ENCODE data around the gene ARHGEF33.

Gene ARHGEF33

GRCh38 chr2:38871432-38871831 lies 18.2 kb upstream of the ARHGEF33 start:
- H3K79me2 ChIP-seq (ENCODE audit: insufficient read depth, low read length): peaks cover 19% of the 10 kb centered on the region
- H3K27ac ChIP-seq (ENCODE audit: low read depth, low read length): no peak overlapping the region
- no peaks in the 10 kb centered on the region for H3K36me3 ChIP-seq (ENCODE audit: low read length)
- TF ChIP-seq CTCF (IDR thresholded peaks at IDR 0.05; ENCODE audit: insufficient read depth, low read length, poor library complexity, severe bottlenecking) (no peak), EZH2phosphoT487 (conservative IDR thresholded peaks at IDR 0.05; ENCODE audit: low read length) (no peak)
- H3K9ac ChIP-seq (ENCODE audit: low read length): no peak overlapping the region
- no peaks in the 10 kb centered on the region for H4K20me1 ChIP-seq (ENCODE audit: low read depth, low read length)
- H3K4me2 ChIP-seq (ENCODE audit: low read depth, low read length, poor library complexity, severe bottlenecking): no peak overlapping the region
- no peaks in the 10 kb centered on the region for H3K27me3 ChIP-seq (ENCODE audit: low read length)
- no peak overlapping the region for H2AFZ ChIP-seq (ENCODE audit: low read depth, low read length, severe bottlenecking)
- H3K4me3 ChIP-seq (ENCODE audit: insufficient read depth, low read length, poor library complexity, severe bottlenecking): no peak overlapping the region
- H3K9me2 ChIP-seq (replicated peaks; ENCODE audit: insufficient read depth, low read length): no peaks in the 10 kb centered on the region
- no peaks in the 10 kb centered on the region for H3K9me3 ChIP-seq (ENCODE audit: insufficient read depth, low read length)
- H3F3A ChIP-seq (ENCODE audit: insufficient read depth): no peaks in the 10 kb centered on the region

- H3K4me3 ChIP-seq (ENCODE audit: insufficient read depth, low read length, poor library complexity, severe bottlenecking): no peak overlapping the region
- no peak overlapping the region for H2AFZ ChIP-seq (ENCODE audit: low read depth, low read length, severe bottlenecking)
- no peak overlapping the region for H3K9ac ChIP-seq (ENCODE audit: low read length)
- no peak overlapping the region for H3K27ac ChIP-seq (ENCODE audit: low read depth, low read length)
- H4K20me1 ChIP-seq (ENCODE audit: low read depth, low read length): no peaks in the 10 kb centered on the region
- no peaks in the 10 kb centered on the region for H3K9me2 ChIP-seq (replicated peaks; ENCODE audit: insufficient read depth, low read length)
- no peak overlapping the region for H3K4me2 ChIP-seq (ENCODE audit: low read depth, low read length, poor library complexity, severe bottlenecking)
- no peaks in the 10 kb centered on the region for H3K27me3 ChIP-seq (ENCODE audit: low read length)
- no peaks in the 10 kb centered on the region for H3K9me3 ChIP-seq (ENCODE audit: insufficient read depth, low read length)
- no peaks in the 10 kb centered on the region for H3F3A ChIP-seq (ENCODE audit: insufficient read depth)
- no peaks in the 10 kb centered on the region for H3K36me3 ChIP-seq (ENCODE audit: low read length)
- no peak for TF ChIP-seq CTCF (IDR thresholded peaks at IDR 0.05; ENCODE audit: insufficient read depth, low read length, poor library complexity, severe bottlenecking)
- TF ChIP-seq EZH2phosphoT487 (conservative IDR thresholded peaks at IDR 0.05; ENCODE audit: low read length): no peak
- H3K79me2 ChIP-seq (ENCODE audit: insufficient read depth, low read length): peaks cover 19% of the 10 kb centered on the region
Measured at GRCh38 chr2:38873763-38874162, 15.9 kb upstream of the ARHGEF33 start.

- no peak overlapping the region for H3K27ac ChIP-seq (ENCODE audit: low read depth, low read length)
- no peaks in the 10 kb centered on the region for H3K36me3 ChIP-seq (ENCODE audit: low read length)
- H3K9ac ChIP-seq (ENCODE audit: low read length): peak overlapping the region; percentile 72
- H3K79me2 ChIP-seq (ENCODE audit: insufficient read depth, low read length): peaks cover 10% of the 10 kb centered on the region
- no peaks in the 10 kb centered on the region for H3F3A ChIP-seq (ENCODE audit: insufficient read depth)
- H3K9me2 ChIP-seq (replicated peaks; ENCODE audit: insufficient read depth, low read length): no peaks in the 10 kb centered on the region
- H2AFZ ChIP-seq (ENCODE audit: low read depth, low read length, severe bottlenecking): peak overlapping the region; percentile 99
- H3K9me3 ChIP-seq (ENCODE audit: insufficient read depth, low read length): no peaks in the 10 kb centered on the region
- TF ChIP-seq EZH2phosphoT487 (conservative IDR thresholded peaks at IDR 0.05; ENCODE audit: low read length) (no peak), CTCF (IDR thresholded peaks at IDR 0.05; ENCODE audit: insufficient read depth, low read length, poor library complexity, severe bottlenecking) (no peak)
- no peaks in the 10 kb centered on the region for H3K27me3 ChIP-seq (ENCODE audit: low read length)
- H3K4me3 ChIP-seq (ENCODE audit: insufficient read depth, low read length, poor library complexity, severe bottlenecking): peak overlapping the region; percentile 86
- no peaks in the 10 kb centered on the region for H4K20me1 ChIP-seq (ENCODE audit: low read depth, low read length)
- peak overlapping the region; percentile 81 for H3K4me2 ChIP-seq (ENCODE audit: low read depth, low read length, poor library complexity, severe bottlenecking)
Measured at GRCh38 chr2:38875227-38875575, 14.5 kb upstream of the ARHGEF33 start.
